Measurements from ENCODE around the gene PNMA6A.
"Not testable (repeated sequence)": the region's sequence is repeated elsewhere in the genome, so short reads cannot be mapped to it uniquely, and the experiment has no call there.

PNMA6A gene

GRCh38 chrX:153075366-153075765, 3.1 kb downstream of the PNMA6A start:
- no peak for DNase-seq (ENCODE audit: low read depth)

- not testable (repeated sequence) for DNase-seq (ENCODE audit: low read depth)
Measured at GRCh38 chrX:153077437-153078135, 5.3 kb downstream of the PNMA6A start.

GRCh38 chrX:153083238-153083923, 11.1 kb downstream of the PNMA6A start:
- DNase-seq (ENCODE audit: low read depth) = not testable (repeated sequence)

GRCh38 chrX:153102418-153102817, 30.2 kb downstream of the PNMA6A start:
- DNase-seq (ENCODE audit: low read depth) = no peak

- not testable (repeated sequence) for DNase-seq (ENCODE audit: low read depth)
Measured at GRCh38 chrX:153104959-153105358, 32.7 kb downstream of the PNMA6A start.

- DNase-seq (ENCODE audit: low read depth) = not testable (repeated sequence)
Measured at GRCh38 chrX:153106092-153106801, 34.0 kb downstream of the PNMA6A start.

GRCh38 chrX:153110735-153111134, 38.5 kb downstream of the PNMA6A start:
- DNase-seq (ENCODE audit: low read depth) = not testable (repeated sequence)

GRCh38 chrX:153113851-153114250, 41.6 kb downstream of the PNMA6A start:
- not testable (repeated sequence) for DNase-seq (ENCODE audit: low read depth)

GRCh38 chrX:153117754-153118153, 45.5 kb downstream of the PNMA6A start:
- not testable (repeated sequence) for DNase-seq (ENCODE audit: low read depth)

GRCh38 chrX:153120230-153120629, 48.0 kb downstream of the PNMA6A start:
- not testable (repeated sequence) for DNase-seq (ENCODE audit: low read depth)

- DNase-seq (ENCODE audit: low read depth) = not testable (repeated sequence)
Measured at GRCh38 chrX:153123468-153123867, 51.2 kb downstream of the PNMA6A start.
